ENCODE data around the gene C1QL1. TPM values are rescaled to one million over a fixed set of nuclear protein-coding genes. Genes with fewer than 3 reads are reported as not detected.

The C1QL1 gene
- total RNA-seq, 1 experiment from 2014 or later: 8.6 TPM

DNA sequence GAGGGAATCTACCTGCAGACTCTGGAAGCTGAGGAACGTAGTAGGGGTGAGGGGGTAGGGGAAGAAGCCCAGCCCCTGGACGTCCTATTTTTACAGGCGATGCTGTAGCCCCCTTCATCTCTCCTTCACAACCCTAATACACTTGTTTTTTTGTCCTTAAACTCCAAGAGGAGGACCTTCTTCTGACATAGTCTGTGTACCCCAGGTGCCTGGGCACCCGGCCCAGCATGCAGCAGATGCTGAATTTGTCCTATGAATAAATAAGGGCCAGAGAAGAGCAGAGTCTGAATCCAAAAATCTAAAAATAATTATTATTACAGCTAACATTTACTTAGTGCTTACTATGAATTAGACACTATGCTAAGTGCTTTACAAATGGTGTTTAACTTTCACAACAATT is 25.6 kb downstream of the C1QL1 start:
- no peak for TF ChIP-seq EZH2 (IDR thresholded peaks at IDR 0.05; ENCODE audit: borderline replicate concordance, low read depth, low read length, poor library complexity, severe bottlenecking)
- TF ChIP-seq, protein P1, sequence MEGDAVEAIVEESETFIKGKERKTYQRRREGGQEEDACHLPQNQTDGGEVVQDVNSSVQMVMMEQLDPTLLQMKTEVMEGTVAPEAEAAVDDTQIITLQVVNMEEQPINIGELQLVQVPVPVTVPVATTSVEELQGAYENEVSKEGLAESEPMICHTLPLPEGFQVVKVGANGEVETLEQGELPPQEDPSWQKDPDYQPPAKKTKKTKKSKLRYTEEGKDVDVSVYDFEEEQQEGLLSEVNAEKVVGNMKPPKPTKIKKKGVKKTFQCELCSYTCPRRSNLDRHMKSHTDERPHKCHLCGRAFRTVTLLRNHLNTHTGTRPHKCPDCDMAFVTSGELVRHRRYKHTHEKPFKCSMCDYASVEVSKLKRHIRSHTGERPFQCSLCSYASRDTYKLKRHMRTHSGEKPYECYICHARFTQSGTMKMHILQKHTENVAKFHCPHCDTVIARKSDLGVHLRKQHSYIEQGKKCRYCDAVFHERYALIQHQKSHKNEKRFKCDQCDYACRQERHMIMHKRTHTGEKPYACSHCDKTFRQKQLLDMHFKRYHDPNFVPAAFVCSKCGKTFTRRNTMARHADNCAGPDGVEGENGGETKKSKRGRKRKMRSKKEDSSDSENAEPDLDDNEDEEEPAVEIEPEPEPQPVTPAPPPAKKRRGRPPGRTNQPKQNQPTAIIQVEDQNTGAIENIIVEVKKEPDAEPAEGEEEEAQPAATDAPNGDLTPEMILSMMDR (conservative IDR thresholded peaks at IDR 0.05; ENCODE audit: low read depth, low read length): no peak
- Histone ChIP-seq H3K27me3 (replicated peaks; ENCODE audit: insufficient read depth, low read depth, low read length, poor library complexity) (no peaks in the 10 kb centered on the region), H3K9me3 (ENCODE audit: low read depth, low read length, poor library complexity, severe bottlenecking) (no peaks in the 10 kb centered on the region), H3K27ac (ENCODE audit: low read depth, low read length, poor library complexity, severe bottlenecking) (no peak overlapping the region), H3K4me1 (ENCODE audit: insufficient read depth, low read length, poor library complexity, severe bottlenecking) (no peaks in the 10 kb centered on the region), H3K4me3 (ENCODE audit: low read depth, low read length, poor library complexity, severe bottlenecking) (no peak overlapping the region), H3K36me3 (ENCODE audit: insufficient read depth, low read length, poor library complexity, severe bottlenecking) (peaks cover 23% of the 10 kb centered on the region)
- no peak for DNase-seq (ENCODE audit: low spot score)
- BruUV-seq (replicated peaks): no TSS peak
- intact Hi-C loops (cut with micrococcal nuclease; ENCODE audit: unreplicated experiment): no loop called here
- ChIA-PET POLR2A (ENCODE audit: low non-redundant PET) (no interaction called here), CTCF (no interaction called here)

- no TSS peak for BruUV-seq (replicated peaks)
- no peak for TF ChIP-seq EZH2 (IDR thresholded peaks at IDR 0.05; ENCODE audit: borderline replicate concordance, low read depth, low read length, poor library complexity, severe bottlenecking)
- TF ChIP-seq, protein P1 (conservative IDR thresholded peaks at IDR 0.05; ENCODE audit: low read depth, low read length): no peak
- Histone ChIP-seq H3K27me3 (replicated peaks; ENCODE audit: insufficient read depth, low read depth, low read length, poor library complexity) (no peaks in the 10 kb centered on the region), H3K36me3 (ENCODE audit: insufficient read depth, low read length, poor library complexity, severe bottlenecking) (peaks cover 24% of the 10 kb centered on the region), H3K9me3 (ENCODE audit: low read depth, low read length, poor library complexity, severe bottlenecking) (no peaks in the 10 kb centered on the region), H3K27ac (ENCODE audit: low read depth, low read length, poor library complexity, severe bottlenecking) (no peak overlapping the region), H3K4me3 (ENCODE audit: low read depth, low read length, poor library complexity, severe bottlenecking) (no peak overlapping the region), H3K4me1 (ENCODE audit: insufficient read depth, low read length, poor library complexity, severe bottlenecking) (no peaks in the 10 kb centered on the region)
- intact Hi-C loops (cut with micrococcal nuclease; ENCODE audit: unreplicated experiment): no loop called here
- no peak for DNase-seq (ENCODE audit: low spot score)
- CTCF ChIA-PET: no interaction called here
- POLR2A ChIA-PET (ENCODE audit: low non-redundant PET): no interaction called here
Measured at GRCh38 chr17:44941712-44942331, 26.3 kb downstream of the C1QL1 start.

GRCh38 chr17:44940768-44941167 is 27.3 kb downstream of the C1QL1 start:
- no peak overlapping the region for H3K27ac ChIP-seq (ENCODE audit: low read depth, low read length, poor library complexity, severe bottlenecking)
- BruUV-seq (replicated peaks): no TSS peak
- H3K9me3 ChIP-seq (ENCODE audit: low read depth, low read length, poor library complexity, severe bottlenecking): no peaks in the 10 kb centered on the region
- CTCF ChIA-PET: no interaction called here
- TF ChIP-seq EZH2 (IDR thresholded peaks at IDR 0.05; ENCODE audit: borderline replicate concordance, low read depth, low read length, poor library complexity, severe bottlenecking): no peak
- TF ChIP-seq, protein P1 (conservative IDR thresholded peaks at IDR 0.05; ENCODE audit: low read depth, low read length): no peak
- no peak overlapping the region for H3K4me3 ChIP-seq (ENCODE audit: low read depth, low read length, poor library complexity, severe bottlenecking)
- H3K4me1 ChIP-seq (ENCODE audit: insufficient read depth, low read length, poor library complexity, severe bottlenecking): no peaks in the 10 kb centered on the region
- H3K27me3 ChIP-seq (replicated peaks; ENCODE audit: insufficient read depth, low read depth, low read length, poor library complexity): no peaks in the 10 kb centered on the region
- intact Hi-C loops (cut with micrococcal nuclease; ENCODE audit: unreplicated experiment): no loop called here
- POLR2A ChIA-PET (ENCODE audit: low non-redundant PET): interaction anchor here (0.6 kb wide), 1 partner anchor 11 kb away, joined by 3 read pairs; no protein-coding TSS in a partner anchor
- peaks cover 21% of the 10 kb centered on the region for H3K36me3 ChIP-seq (ENCODE audit: insufficient read depth, low read length, poor library complexity, severe bottlenecking)
- DNase-seq (ENCODE audit: low spot score): no peak

Measured in A673 (cell line).